GM10266 (cell line): Measurements from ENCODE around the gene SLC35F3.

Source experiments
- DNase-seq: peaks from one replicate; pipeline ENCODE4 v3.0.0; 2012; ENCODE audit errors: extremely low spot score
- CTCF ChIP-seq: IDR thresholded peaks from 2 replicates; pipeline ENCODE4 v1.5.1; 2012; ENCODE audit warnings: mild to moderate bottlenecking, low read depth; ENCODE audit not compliant: control insufficient read depth, insufficient read depth; ENCODE audit errors: missing control alignments

The SLC35F3 gene

GRCh38 chr1:234164098-234164709 is 259.7 kb downstream of the SLC35F3 start:
- no peak for TF ChIP-seq CTCF
- no peak for DNase-seq

GRCh38 chr1:234168061-234168724 is 263.7 kb downstream of the SLC35F3 start:
- no peak for TF ChIP-seq CTCF

GRCh38 chr1:234169161-234169849 is 264.8 kb downstream of the SLC35F3 start:
- DNase-seq, result no peak
- TF ChIP-seq CTCF, result no peak

More at GRCh38 chr1:234168061-234168724, 263.7 kb downstream of the SLC35F3 start:
- no peak for DNase-seq

GRCh38 chr1:234170067-234170466 is 265.6 kb downstream of the SLC35F3 start:
- DNase-seq, result no peak
- TF ChIP-seq CTCF, result no peak

GRCh38 chr1:234170622-234171021 is 266.1 kb downstream of the SLC35F3 start:
- TF ChIP-seq CTCF, result no peak
- no peak for DNase-seq

- no peak for DNase-seq
- no peak for TF ChIP-seq CTCF
Measured at GRCh38 chr1:234173968-234174367, 269.5 kb downstream of the SLC35F3 start.

- TF ChIP-seq CTCF, result no peak
Measured at GRCh38 chr1:234175363-234175762, 270.9 kb downstream of the SLC35F3 start.

More at GRCh38 chr1:234175363-234175762, 270.9 kb downstream of the SLC35F3 start:
- no peak for DNase-seq
